GM21825 (cell line): ENCODE data around the gene PLPP1.

Source experiments
- ATAC-seq: cut with Tn5 transposase; IDR thresholded peaks from one replicate; pipeline ENCODE4 v1.9.1; 2021; ENCODE audit warnings: mild to moderate bottlenecking, moderate library complexity; ENCODE audit not compliant: unreplicated experiment

Gene PLPP1

GRCh38 chr5:55411876-55412275 lies 122.9 kb downstream of the PLPP1 start:
- no peak for ATAC-seq

GRCh38 chr5:55410845-55411244 lies 123.9 kb downstream of the PLPP1 start:
- no peak for ATAC-seq

GRCh38 chr5:55409775-55410174 lies 125.0 kb downstream of the PLPP1 start:
- no peak for ATAC-seq

- no peak for ATAC-seq
Observed at GRCh38 chr5:55407984-55408383, 126.8 kb downstream of the PLPP1 start.

- no peak for ATAC-seq
Observed at GRCh38 chr5:55407059-55407684, 127.6 kb downstream of the PLPP1 start.

- ATAC-seq, result no peak
Observed at GRCh38 chr5:55406292-55406691, 128.5 kb downstream of the PLPP1 start.

GRCh38 chr5:55402199-55402598 lies 132.6 kb downstream of the PLPP1 start:
- ATAC-seq, result no peak

GRCh38 chr5:55393501-55394175 lies 141.1 kb downstream of the PLPP1 start:
- no peak for ATAC-seq

GRCh38 chr5:55392669-55393068 lies 142.1 kb downstream of the PLPP1 start:
- ATAC-seq, result no peak

- ATAC-seq, result no peak
Observed at GRCh38 chr5:55391707-55392106, 143.1 kb downstream of the PLPP1 start.

- ATAC-seq, result no peak
Observed at GRCh38 chr5:55387865-55388264, 146.9 kb downstream of the PLPP1 start.

- no peak for ATAC-seq
Observed at GRCh38 chr5:55386356-55386755, 148.4 kb downstream of the PLPP1 start.

- ATAC-seq, result no peak
Observed at GRCh38 chr5:55385846-55386245, 148.9 kb downstream of the PLPP1 start.

GRCh38 chr5:55385227-55385626 lies 149.5 kb downstream of the PLPP1 start:
- no peak for ATAC-seq

- ATAC-seq, result no peak
Observed at GRCh38 chr5:55384072-55384471, 150.7 kb downstream of the PLPP1 start.

GRCh38 chr5:55383254-55383653 lies 151.5 kb downstream of the PLPP1 start:
- no peak for ATAC-seq

GRCh38 chr5:55377810-55378209 lies 157.0 kb downstream of the PLPP1 start:
- ATAC-seq, result no peak
